H1 (cell line): ENCODE results near the gene TNRC6C. TPM values are rescaled to one million over a fixed set of nuclear protein-coding genes. Genes with fewer than 3 reads are reported as not detected.

Experiments used
- ATF2 ChIP-seq: IDR thresholded peaks from 2 replicates; pipeline ENCODE4 v1.6.1; 2012; ENCODE audit warnings: low read length, inconsistent platforms
- CTCF ChIP-seq, 3 experiments: IDR thresholded peaks; 1 replicate in 2 of 3; 2 replicates in 1 of 3; pipeline versions ENCODE4 v1.5.1 to v1.6.1; 2011; ENCODE audit warnings: low read length in 3 of 3, mild to moderate bottlenecking in 3 of 3, inconsistent platforms in 2 of 3, low read depth in 1 of 3, moderate library complexity in 1 of 3; ENCODE audit not compliant: insufficient read depth in 1 of 3; ENCODE audit errors: control extremely low read depth in 1 of 3
- EZH2 ChIP-seq: fragments of 200-600 bp; sonication (generic); IDR thresholded peaks from 2 replicates; pipeline ENCODE4 v1.7.1; 2012; ENCODE audit warnings: low read depth, mild to moderate bottlenecking, moderate library complexity, low read length, inconsistent platforms; ENCODE audit not compliant: severe bottlenecking
- RBBP5 ChIP-seq: IDR thresholded peaks from 2 replicates; pipeline ENCODE4 v1.7.1; 2012; ENCODE audit warnings: low read depth, mild to moderate bottlenecking, inconsistent platforms, low read length, moderate library complexity, borderline replicate concordance
- RNF2 ChIP-seq: fragments of 200-900, 300-1000 bp; sonication (generic); IDR thresholded peaks from 2 replicates; pipeline ENCODE4 v1.7.1; 2016; ENCODE audit warnings: borderline replicate concordance, low read depth, mild to moderate bottlenecking, antibody characterized with exemption, low read length; ENCODE audit not compliant: poor library complexity, severe bottlenecking; ENCODE audit errors: missing control alignments
- RXRA ChIP-seq: IDR thresholded peaks from 2 replicates; pipeline ENCODE4 v1.6.1; 2011; ENCODE audit warnings: low read depth, mild to moderate bottlenecking, low read length, moderate library complexity; ENCODE audit not compliant: insufficient read depth
- TAF7 ChIP-seq: optimal IDR thresholded peaks from 2 replicates; pipeline ENCODE3; 2011; ENCODE audit warnings: low read depth, mild to moderate bottlenecking, inconsistent platforms, low read length, moderate library complexity, borderline replicate concordance
- ZNF274 ChIP-seq: IDR thresholded peaks from 2 replicates; pipeline ENCODE4 v1.7.0; 2012; ENCODE audit warnings: low read length, borderline replicate concordance; ENCODE audit errors: extremely low read depth
- polyA plus RNA-seq, 7 experiments: library from polyadenylated mRNA; depleted of rRNA in 3 of 7; stranded (reverse) in 5 of 7; unstranded in 2 of 7; fragments of >200 nt in 5 of 7; fragments of 200-250 nt in 2 of 7; gene quantifications; 1 replicate in 5 of 7; 2 replicates in 1 of 7; 4 replicates in 1 of 7; pipeline versions ENCODE4 v1.2.1 to v1.2.3, GENCODE V29; 2011 to 2013; ENCODE audit warnings: missing spikeins in 2 of 7, mixed read lengths in 2 of 7
- total RNA-seq: library from RNA; stranded (reverse); fragmentation: NEBNext Ultra II Directional; extraction: Animal tissue kit (Norgen Biotek cat#: 25700); gene quantifications from 2 replicates; pipeline ENCODE4 v1.2.1, GENCODE V29; 2021

The TNRC6C gene
- total and polyA plus RNA-seq, 2 of the 8 experiments (the other 6 are each of a cell fraction or from before 2014, with no cell fraction given), result 2.8 to 28.9 TPM

GRCh38 chr17:78107976-78108725 is 149.6 kb downstream of the TNRC6C start (continued):
- TF ChIP-seq ATF2, result no peak
- no peak for TF ChIP-seq RXRA
- no peak for TF ChIP-seq EZH2
- no peak for TF ChIP-seq ZNF274
- TF ChIP-seq RNF2, result no peak
- no peak for TF ChIP-seq TAF7
- no peak for TF ChIP-seq RBBP5
- TF ChIP-seq CTCF (IDR thresholded peaks at IDR 0.05; ENCODE audit: control extremely low read depth in 1 of 3, insufficient read depth in 1 of 3, low read depth in 1 of 3, low read length in 3 of 3), result no peak
